Natural killer cell treated with Interleukin-12 subunit alpha and Interleukin-12 subunit beta and Interleukin-15 and Interleukin-18, amount 100 ng/mL, for 72 hours (primary cell): ENCODE results near the gene HEY2. TPM values are rescaled to one million over a fixed set of nuclear protein-coding genes. Genes with fewer than 3 reads are reported as not detected.
A peak's percentile ranks its signal among the peaks of the same experiment; 100 is the strongest.

ENCODE experiments used
- ATAC-seq, 2 donors: fragments of 150-1000 bp; cut with Tn5 transposase in 1 of 2; sonication (Bioruptor Pico), chemical (Tn5 transposase) in 1 of 2; 2 replicates each; pipeline ENCODE4 v1.10.0; 2021
- DNase-seq: peaks from one replicate; pipeline ENCODE4 v3.0.0; 2022; ENCODE audit warnings: low spot score
- H3K27ac Mint-ChIP-seq, 2 donors: 1 replicate in 1 of 2; 2 replicates in 1 of 2; pipeline ENCODE4 v1.8.0; 2022; ENCODE audit warnings: mixed read lengths in 2 of 2, mild to moderate bottlenecking in 1 of 2, moderate library complexity in 1 of 2
- H3K27me3 Mint-ChIP-seq, 2 donors: 1 replicate in 1 of 2; 2 replicates in 1 of 2; pipeline ENCODE4 v1.8.0; 2022; ENCODE audit warnings: mixed read lengths in 2 of 2
- H3K36me3 Mint-ChIP-seq: one replicate; pipeline ENCODE4 v1.8.0; 2022; ENCODE audit warnings: mixed read lengths
- H3K4me1 Mint-ChIP-seq, 2 donors: 1 replicate in 1 of 2; 2 replicates in 1 of 2; pipeline ENCODE4 v1.8.0; 2022; ENCODE audit warnings: low read depth in 2 of 2, mixed read lengths in 2 of 2, mild to moderate bottlenecking in 1 of 2
- H3K4me3 Mint-ChIP-seq: one replicate; pipeline ENCODE4 v1.8.0; 2022; ENCODE audit warnings: mixed read lengths
- H3K9me3 Mint-ChIP-seq: 2 replicates; pipeline ENCODE4 v1.8.0; 2022; ENCODE audit warnings: mixed read lengths
- total RNA-seq, 2 donors: library from RNA; stranded (reverse); gene quantifications; one replicate each; pipeline ENCODE4 v1.2.3, GENCODE V29; 2022

HEY2 gene
- total RNA-seq, 2 donors from 2014 or later: 0.10 TPM; not detected in 1

DNA sequence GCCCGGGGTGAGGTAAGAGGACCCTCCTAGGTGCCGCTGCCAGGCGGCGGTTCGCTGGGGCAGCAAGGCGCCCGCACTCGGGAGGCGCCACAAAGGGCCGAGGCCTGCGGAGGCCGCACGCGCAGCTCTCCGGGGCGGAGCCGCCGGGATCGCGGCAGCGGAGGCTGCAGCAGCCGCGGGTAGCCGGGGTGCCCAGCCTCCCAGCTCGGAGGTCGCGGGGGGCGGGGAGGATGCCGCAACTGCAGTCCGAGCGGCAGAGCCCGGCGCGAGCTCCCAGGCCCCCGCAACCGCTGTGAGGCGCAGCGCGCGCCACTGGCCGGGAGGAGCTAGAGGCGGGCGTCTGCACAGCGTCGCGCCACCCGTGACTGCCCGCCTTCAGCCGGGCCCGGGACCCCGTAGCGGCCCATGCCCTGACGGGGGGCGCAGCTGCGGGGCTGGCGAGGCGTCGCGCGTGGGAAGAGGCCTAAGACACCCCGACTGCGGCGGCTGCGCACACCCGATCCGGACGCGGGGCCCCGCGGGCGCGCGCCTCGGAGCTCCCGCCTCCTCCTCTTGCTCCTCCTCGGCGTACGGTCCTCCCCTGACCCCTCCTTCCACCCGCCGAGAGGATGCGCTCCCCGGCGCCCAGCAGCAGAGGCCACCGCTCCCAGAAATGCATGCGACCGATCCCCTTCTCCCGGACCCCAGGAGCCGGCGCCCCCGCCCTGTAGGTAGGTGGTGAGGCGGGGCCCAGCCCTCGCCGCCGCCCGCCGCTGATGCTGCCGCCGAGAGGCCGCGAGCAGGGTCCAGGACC lies 41.1 kb downstream of the HEY2 start, which contains the start of gene NCOA7:
Gene NCOA7 (plus strand): TSS at position 603 of the 793 bp plus-strand sequence. CDS start 24,395 bp downstream, outside the sequence.
- no peaks in the 10 kb centered on the region for H3K27me3 Mint-ChIP-seq
- H3K4me1 Mint-ChIP-seq: peaks cover 34 to 47% of the 10 kb centered on the region in 2 donors
- peak; percentile 93 for ATAC-seq
- peaks cover 5% of the 10 kb centered on the region for H3K36me3 Mint-ChIP-seq
- H3K9me3 Mint-ChIP-seq: no peaks in the 10 kb centered on the region
- H3K4me3 Mint-ChIP-seq: peak within 1 kb of the TSS; percentile 93
- peak; percentile 89 for DNase-seq
- peak within 1 kb of the TSS; percentile 93 to 96 for H3K27ac Mint-ChIP-seq

GRCh38 chr6:125791151-125791819 lies 41.9 kb downstream of the HEY2 start:
- Mint-ChIP-seq H3K4me1 (peaks cover 37 to 50% of the 10 kb centered on the region in 2 donors), H3K9me3 (no peaks in the 10 kb centered on the region), H3K27me3 (no peaks in the 10 kb centered on the region), H3K27ac (peak overlapping the region; percentile 57 to 82), H3K36me3 (peaks cover 5% of the 10 kb centered on the region), H3K4me3 (peak overlapping the region; percentile 93)
- no peak for ATAC-seq
- no peak for DNase-seq

DNA sequence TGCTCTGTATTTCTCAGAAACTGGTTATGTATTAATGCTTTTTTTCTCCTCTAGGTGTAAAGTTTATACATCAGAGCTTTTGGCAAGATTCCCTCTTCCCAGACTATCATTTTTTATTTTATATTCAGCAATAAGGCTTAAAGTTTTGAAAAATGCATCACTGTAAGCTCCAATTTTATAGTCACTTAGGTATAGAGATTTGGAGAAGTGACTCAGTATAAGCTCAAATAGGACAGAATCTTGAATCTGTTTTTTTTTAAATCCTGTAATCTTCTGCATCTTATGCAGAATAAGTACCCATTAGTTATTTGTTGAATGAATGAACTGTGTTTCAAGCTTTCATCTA lies 42.4 kb downstream of the HEY2 start:
- Mint-ChIP-seq H3K36me3 (peaks cover 5% of the 10 kb centered on the region), H3K27ac (peak overlapping the region; percentile 57 to 82)

DNA sequence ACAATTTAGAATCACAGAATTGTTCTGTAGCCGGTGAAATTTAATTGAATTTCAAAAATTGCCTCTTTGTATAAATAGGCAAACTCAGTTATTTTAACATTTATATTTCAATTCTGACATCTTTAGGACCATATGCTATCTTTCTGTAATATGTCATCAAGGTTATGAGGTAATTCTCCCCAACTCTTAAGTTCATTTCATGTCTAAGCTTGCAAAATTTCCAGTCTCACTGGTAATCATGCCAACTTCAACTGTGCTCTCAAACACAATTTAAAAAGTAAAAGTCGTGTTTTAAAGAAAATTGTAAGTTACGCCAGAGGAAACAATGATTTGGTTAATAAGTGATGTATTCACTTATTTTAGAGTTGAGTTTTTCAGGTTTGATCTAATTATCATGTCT lies 42.7 kb downstream of the HEY2 start:
- peak overlapping the region; percentile 57 to 82 for H3K27ac Mint-ChIP-seq
- H3K4me1 Mint-ChIP-seq: peaks cover 37 to 50% of the 10 kb centered on the region in 2 donors
- H3K36me3 Mint-ChIP-seq: peaks cover 4% of the 10 kb centered on the region

More for the DNA sequence above, 42.4 kb downstream of the HEY2 start:
- Mint-ChIP-seq H3K4me1 (peaks cover 37 to 50% of the 10 kb centered on the region in 2 donors), H3K4me3 (peak overlapping the region; percentile 93), H3K9me3 (no peaks in the 10 kb centered on the region), H3K27me3 (no peaks in the 10 kb centered on the region)
- ATAC-seq (no peak), DNase-seq (no peak)

GRCh38 chr6:125792680-125793079 lies 43.2 kb downstream of the HEY2 start:
- Mint-ChIP-seq H3K36me3 (no peaks in the 10 kb centered on the region), H3K9me3 (no peaks in the 10 kb centered on the region), H3K4me3 (peak overlapping the region; percentile 93), H3K27ac (peak overlapping the region; percentile 57 to 82), H3K4me1 (peaks cover 37 to 50% of the 10 kb centered on the region in 2 donors), H3K27me3 (no peaks in the 10 kb centered on the region)
- DNase-seq (no peak), ATAC-seq (no peak)

More for the DNA sequence above, 42.7 kb downstream of the HEY2 start:
- DNase-seq: no peak
- peak overlapping the region; percentile 93 for H3K4me3 Mint-ChIP-seq
- H3K27me3 Mint-ChIP-seq: no peaks in the 10 kb centered on the region
- H3K9me3 Mint-ChIP-seq: no peaks in the 10 kb centered on the region
- no peak for ATAC-seq

GRCh38 chr6:125793280-125793679 lies 43.8 kb downstream of the HEY2 start:
- H3K9me3 Mint-ChIP-seq: no peaks in the 10 kb centered on the region
- H3K36me3 Mint-ChIP-seq: no peaks in the 10 kb centered on the region
- H3K27me3 Mint-ChIP-seq: no peaks in the 10 kb centered on the region
- H3K27ac Mint-ChIP-seq: peak overlapping the region; percentile 57 to 82
- H3K4me1 Mint-ChIP-seq: peaks cover 37 to 50% of the 10 kb centered on the region in 2 donors
- ATAC-seq (no peak), DNase-seq (no peak)
- H3K4me3 Mint-ChIP-seq: peak overlapping the region; percentile 93

DNA sequence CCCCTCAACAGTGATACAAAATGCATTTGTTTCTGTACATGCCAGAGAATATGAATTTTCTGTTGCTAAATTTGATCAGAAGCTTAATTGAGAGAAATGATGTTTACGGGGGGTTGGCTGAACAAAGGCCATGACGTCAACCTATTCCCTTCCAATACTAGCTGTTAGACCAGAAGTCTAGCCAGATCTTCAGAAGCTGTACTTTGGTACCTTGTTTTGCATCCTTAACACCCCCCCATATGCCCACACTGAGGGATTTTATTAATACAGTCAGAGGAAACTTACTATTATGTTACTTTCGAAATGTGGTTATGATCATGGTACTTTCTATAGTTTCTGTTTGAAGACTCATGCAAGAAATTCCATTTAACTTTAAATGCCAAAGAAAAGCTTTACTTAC lies 44.4 kb downstream of the HEY2 start:
- ATAC-seq: no peak
- Mint-ChIP-seq H3K4me3 (peak overlapping the region; percentile 93), H3K9me3 (no peaks in the 10 kb centered on the region), H3K36me3 (peaks cover 1% of the 10 kb centered on the region), H3K27ac (peak overlapping the region; percentile 57 to 82), H3K27me3 (no peaks in the 10 kb centered on the region), H3K4me1 (peaks cover 38 to 52% of the 10 kb centered on the region in 2 donors)
- no peak for DNase-seq

- Mint-ChIP-seq H3K4me3 (peak overlapping the region; percentile 93), H3K27ac (peak overlapping the region in 1 of 2 donors; percentile 82), H3K9me3 (no peaks in the 10 kb centered on the region), H3K4me1 (peaks cover 37 to 51% of the 10 kb centered on the region in 2 donors), H3K36me3 (peaks cover 6% of the 10 kb centered on the region), H3K27me3 (no peaks in the 10 kb centered on the region)
- DNase-seq (no peak), ATAC-seq (no peak)
These were observed 45.1 kb downstream of the HEY2 start for GRCh38 chr6:125794342-125795137.

- no peaks in the 10 kb centered on the region for H3K9me3 Mint-ChIP-seq
- no peaks in the 10 kb centered on the region for H3K27me3 Mint-ChIP-seq
- H3K4me3 Mint-ChIP-seq: no peak overlapping the region
- ATAC-seq: no peak
- H3K36me3 Mint-ChIP-seq: peaks cover 6% of the 10 kb centered on the region
- H3K4me1 Mint-ChIP-seq: peaks cover 31 to 46% of the 10 kb centered on the region in 2 donors
- no peak for DNase-seq
- no peak overlapping the region for H3K27ac Mint-ChIP-seq
These were observed 45.9 kb downstream of the HEY2 start for GRCh38 chr6:125795301-125795700.

DNA sequence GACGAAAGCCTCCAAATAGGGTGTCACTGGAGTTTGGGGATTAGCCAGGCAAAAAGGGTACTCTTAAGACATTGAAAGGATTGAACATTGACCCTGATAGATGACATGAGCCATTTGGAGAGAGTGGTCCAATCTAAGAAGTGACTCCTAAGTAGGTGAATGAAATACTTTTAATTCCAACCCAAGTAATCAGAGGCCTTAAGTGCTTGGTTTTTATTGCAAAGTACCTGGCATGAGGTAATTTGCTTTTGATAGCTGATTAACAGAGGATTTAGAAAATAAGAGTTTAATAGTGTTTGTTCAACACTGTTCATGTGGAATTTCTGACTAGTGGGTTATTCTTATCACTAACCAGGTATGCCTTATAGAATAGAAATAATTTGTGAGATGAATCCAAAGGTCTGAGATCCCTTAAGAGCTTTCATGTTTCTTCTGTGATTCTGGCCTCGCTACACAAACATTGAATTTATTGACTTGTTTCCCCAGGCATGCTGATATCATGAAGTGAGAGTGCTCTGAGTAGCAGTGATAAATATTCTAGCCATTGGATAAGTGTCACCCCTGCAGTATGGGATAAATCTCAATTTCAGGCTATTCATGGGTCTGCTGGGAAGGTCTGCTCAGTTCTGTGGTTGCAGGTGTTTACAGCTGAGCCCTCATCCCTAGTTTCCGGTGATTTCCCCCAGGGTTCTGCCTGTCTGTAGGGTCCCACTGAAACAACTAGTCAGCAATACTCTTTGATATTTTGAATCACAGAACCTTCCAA lies 47.9 kb downstream of the HEY2 start:
- Mint-ChIP-seq H3K27ac (no peak overlapping the region), H3K36me3 (peaks cover 6% of the 10 kb centered on the region), H3K4me1 (peaks cover 29 to 38% of the 10 kb centered on the region in 2 donors), H3K27me3 (no peaks in the 10 kb centered on the region), H3K4me3 (no peak overlapping the region), H3K9me3 (no peaks in the 10 kb centered on the region)
- DNase-seq (no peak), ATAC-seq (no peak)

GRCh38 chr6:125797886-125798444 lies 48.5 kb downstream of the HEY2 start:
- Mint-ChIP-seq H3K9me3 (no peaks in the 10 kb centered on the region), H3K36me3 (peaks cover 6% of the 10 kb centered on the region), H3K4me3 (no peak overlapping the region), H3K4me1 (peaks cover 29 to 38% of the 10 kb centered on the region in 2 donors), H3K27me3 (no peaks in the 10 kb centered on the region), H3K27ac (no peak overlapping the region)
- DNase-seq: no peak
- ATAC-seq: no peak

GRCh38 chr6:125798734-125799508 lies 49.5 kb downstream of the HEY2 start:
- no peak for ATAC-seq
- Mint-ChIP-seq H3K4me1 (peaks cover 28 to 37% of the 10 kb centered on the region in 2 donors), H3K27me3 (no peaks in the 10 kb centered on the region), H3K27ac (no peak overlapping the region), H3K4me3 (no peak overlapping the region), H3K36me3 (peaks cover 6% of the 10 kb centered on the region), H3K9me3 (no peaks in the 10 kb centered on the region)
- no peak for DNase-seq
